GM10266 (cell line): ENCODE measurements around the gene FBXO2.
A peak's percentile ranks its signal among the peaks of the same experiment; 100 is the strongest.

Source experiments
- DNase-seq: peaks from one replicate; pipeline ENCODE4 v3.0.0; 2012; ENCODE audit errors: extremely low spot score
- TF ChIP-seq, protein P1 (sequence below): IDR thresholded peaks from 2 replicates; pipeline ENCODE4 v1.5.1; 2012; ENCODE audit warnings: mild to moderate bottlenecking, low read depth; ENCODE audit not compliant: control insufficient read depth, insufficient read depth; ENCODE audit errors: missing control alignments

The FBXO2 gene

DNA sequence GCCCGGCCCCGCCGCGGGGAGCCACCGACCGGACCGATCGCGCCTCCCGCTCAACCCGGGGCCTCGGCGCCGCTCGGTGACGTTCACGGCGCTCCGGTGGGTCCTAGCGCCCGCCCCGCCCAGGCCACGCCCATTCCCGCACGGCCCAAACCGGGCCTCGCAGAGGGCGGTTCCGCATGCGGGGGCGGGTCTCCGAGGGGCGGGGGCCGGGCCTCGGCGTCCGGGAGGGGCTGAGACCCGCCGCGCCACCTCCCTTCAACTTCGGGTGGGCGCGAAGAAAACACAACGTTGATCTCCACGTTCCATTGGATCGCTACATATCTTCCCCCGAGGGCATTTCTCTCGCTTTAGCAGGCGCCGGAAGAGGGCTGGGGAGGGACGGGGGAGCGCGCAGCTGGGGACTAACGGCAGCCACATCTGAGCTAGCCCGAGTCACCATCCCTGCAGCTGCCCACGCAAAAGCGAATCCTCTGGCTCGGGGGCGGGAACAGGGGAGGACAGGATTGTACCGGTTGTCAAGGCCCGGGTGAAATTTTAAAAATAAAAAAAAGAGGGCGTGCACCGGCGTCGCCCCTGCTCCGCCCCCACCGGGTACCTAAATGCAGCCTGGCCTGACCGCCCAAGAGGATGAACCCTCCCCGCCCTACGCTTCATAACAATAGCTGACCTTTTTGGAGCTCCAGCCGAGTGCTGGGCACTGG lies 27.0 kb upstream of the FBXO2 start, which contains the start of gene MAD2L2:
Gene MAD2L2, minus strand, starts transcription at position 78 of the 701 bp plus-strand sequence. CDS start 547 bp downstream, outside the sequence.
- TF ChIP-seq, protein P1, sequence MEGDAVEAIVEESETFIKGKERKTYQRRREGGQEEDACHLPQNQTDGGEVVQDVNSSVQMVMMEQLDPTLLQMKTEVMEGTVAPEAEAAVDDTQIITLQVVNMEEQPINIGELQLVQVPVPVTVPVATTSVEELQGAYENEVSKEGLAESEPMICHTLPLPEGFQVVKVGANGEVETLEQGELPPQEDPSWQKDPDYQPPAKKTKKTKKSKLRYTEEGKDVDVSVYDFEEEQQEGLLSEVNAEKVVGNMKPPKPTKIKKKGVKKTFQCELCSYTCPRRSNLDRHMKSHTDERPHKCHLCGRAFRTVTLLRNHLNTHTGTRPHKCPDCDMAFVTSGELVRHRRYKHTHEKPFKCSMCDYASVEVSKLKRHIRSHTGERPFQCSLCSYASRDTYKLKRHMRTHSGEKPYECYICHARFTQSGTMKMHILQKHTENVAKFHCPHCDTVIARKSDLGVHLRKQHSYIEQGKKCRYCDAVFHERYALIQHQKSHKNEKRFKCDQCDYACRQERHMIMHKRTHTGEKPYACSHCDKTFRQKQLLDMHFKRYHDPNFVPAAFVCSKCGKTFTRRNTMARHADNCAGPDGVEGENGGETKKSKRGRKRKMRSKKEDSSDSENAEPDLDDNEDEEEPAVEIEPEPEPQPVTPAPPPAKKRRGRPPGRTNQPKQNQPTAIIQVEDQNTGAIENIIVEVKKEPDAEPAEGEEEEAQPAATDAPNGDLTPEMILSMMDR, result no peak
- DNase-seq, result peak; percentile 97

DNA sequence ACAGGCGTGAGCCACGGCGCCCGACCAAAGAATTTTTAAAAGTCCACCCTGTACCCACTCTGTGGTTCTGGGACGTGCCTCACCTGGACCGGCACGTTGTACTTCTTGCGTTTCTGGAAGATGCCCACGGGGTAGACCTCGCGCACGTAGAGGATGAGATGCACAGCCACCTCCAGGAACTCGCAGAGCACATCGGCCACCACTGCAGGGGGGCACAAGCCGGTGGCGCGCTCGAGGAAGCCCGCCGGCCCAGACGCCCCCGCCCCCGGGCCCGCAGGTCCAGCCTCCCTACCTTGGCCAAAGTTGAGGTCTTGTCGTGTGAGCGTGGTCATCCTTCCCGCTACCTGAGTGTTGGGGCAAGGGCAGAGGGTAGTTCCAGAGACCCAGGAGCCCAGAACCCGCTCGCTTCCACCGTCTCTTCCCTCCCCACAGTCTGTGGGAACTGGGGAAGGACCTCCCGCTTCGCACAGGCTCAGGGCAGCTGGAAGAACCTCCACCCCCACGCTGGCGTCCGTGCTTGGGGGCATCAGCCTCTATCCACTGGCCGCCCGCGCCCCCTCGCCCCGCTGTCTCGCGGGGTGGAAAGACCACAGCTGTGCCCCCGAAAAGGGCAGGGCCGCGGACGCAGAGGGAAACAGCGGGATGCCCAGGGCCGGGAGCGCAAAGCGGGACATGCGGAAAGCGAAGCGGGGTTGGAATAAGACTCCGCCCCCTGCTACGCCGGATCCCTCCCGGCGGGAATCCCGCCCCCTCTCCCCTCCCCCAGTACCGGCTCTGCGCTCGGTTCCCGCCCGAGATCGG lies 26.2 kb upstream of the FBXO2 start:
- TF ChIP-seq, protein P1, result no peak
- DNase-seq, result no peak

DNA sequence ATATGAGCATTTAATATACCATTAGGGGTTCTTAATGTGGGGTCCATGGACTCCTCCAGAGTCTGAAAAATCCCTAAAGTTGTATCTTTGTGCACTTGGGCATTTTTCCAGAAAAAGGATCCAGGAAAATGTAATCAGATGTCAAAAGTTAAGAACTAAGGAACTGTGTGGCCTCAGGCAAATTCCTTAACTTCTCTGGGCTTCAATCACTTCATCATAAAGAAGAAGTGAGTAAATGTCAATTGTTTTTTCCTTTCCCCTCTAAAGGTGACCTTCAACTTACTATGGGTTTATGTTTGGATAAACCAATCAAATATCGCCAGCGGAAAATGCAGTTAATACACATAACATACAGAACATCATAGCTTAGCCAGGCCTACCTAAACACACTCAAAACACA lies 24.2 kb upstream of the FBXO2 start:
- no peak for DNase-seq
- TF ChIP-seq, protein P1, result no peak

DNA sequence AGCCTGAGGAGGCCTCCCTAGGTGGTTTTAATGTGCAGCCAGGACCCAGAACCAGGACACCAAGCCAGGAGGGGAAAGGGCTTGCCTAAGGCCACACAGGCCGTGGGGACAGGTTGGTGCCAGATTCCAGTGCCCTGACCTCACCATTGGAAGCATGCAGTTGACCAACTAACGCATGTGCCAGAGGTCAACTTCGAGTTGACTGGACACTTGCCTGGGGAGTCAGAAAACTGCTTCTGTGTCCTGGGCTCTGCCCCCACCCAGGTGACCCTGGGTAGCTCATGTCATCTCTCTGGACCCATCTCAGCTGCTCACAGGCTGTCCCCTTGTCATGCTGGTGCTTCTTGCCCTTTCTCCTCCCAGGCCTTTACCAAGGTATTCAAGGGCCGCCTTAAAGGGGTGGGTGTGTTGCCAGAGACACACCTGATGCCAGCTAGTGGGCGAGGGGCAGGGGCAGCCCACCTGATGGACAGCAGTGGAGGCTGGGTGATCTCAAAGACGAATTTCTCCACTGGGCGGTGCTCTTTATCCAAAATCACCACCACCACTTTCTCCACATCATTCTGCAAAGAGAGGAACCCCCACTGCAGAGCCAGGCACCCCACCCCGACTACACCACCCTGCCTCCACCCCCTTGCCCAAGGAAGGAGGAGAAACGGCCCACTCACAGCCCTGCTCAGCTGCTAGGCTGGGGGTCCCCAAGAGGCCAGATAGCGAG lies 22.3 kb upstream of the FBXO2 start:
- DNase-seq, result no peak
- TF ChIP-seq, protein P1, result no peak

DNA sequence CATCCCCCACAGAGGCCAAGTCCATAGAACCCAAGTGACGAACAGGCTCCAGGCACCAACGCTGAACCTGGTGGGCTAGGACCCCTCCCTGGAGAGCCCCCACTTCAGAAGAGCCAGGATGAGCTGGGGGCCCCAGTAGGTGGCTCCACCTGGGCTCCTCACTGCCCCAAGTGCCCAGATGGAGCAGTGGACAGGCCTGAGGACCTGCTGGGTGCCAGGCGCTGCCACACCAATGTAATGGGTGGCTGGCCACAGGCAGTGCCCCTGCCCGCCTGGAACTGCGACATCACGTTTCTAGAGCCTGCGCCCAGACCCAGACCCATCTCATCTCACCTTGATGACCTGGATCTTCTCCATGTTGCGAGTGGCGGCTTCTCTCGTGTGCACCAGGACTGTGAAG lies 21.1 kb upstream of the FBXO2 start:
- TF ChIP-seq, protein P1, result no peak
- DNase-seq, result no peak

DNA sequence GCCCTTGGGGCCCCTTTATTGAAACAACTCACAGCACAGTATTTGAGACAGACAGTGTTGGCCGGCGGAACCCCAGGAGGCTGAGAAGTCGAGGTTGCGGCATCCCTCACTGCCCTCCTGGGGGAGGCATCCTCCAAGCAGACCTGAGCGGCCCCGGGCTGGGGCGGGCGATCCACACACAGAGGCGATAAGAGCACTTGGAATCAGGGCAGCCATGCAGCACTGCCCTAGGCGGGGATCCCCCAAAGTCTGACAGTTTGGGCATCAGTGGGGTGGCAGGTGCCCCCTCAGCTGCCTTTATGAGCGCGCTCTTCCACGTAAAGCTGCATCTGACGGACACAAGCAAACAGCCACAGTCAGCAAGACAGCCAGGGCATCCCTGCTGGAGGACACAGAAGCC lies 20.3 kb upstream of the FBXO2 start:
- TF ChIP-seq, protein P1, result no peak
- DNase-seq, result no peak
